SU-DHL-6 (cell line): ENCODE measurements around the gene POTEI.
"Not testable (repeated sequence)": the region's sequence is repeated elsewhere in the genome, so short reads cannot be mapped to it uniquely, and the experiment has no call there.

Experiments
- EZH2phosphoT487 ChIP-seq: fragments of 200-600 bp; sonication (generic), shearing (Covaris generic); conservative IDR thresholded peaks from 2 replicates; pipeline ENCODE4 v1.6.1; 2018; ENCODE audit warnings: mild to moderate bottlenecking, antibody characterized with exemption, low read length, moderate library complexity, mixed read lengths
- TF ChIP-seq, protein P1 (sequence below): fragments of 200-600 bp; sonication (generic); IDR thresholded peaks from one replicate; pipeline ENCODE4 v1.5.1; 2017; ENCODE audit warnings: antibody characterized with exemption, mild to moderate bottlenecking, low read length, moderate library complexity; ENCODE audit not compliant: insufficient read depth, poor library complexity, severe bottlenecking

DNA sequence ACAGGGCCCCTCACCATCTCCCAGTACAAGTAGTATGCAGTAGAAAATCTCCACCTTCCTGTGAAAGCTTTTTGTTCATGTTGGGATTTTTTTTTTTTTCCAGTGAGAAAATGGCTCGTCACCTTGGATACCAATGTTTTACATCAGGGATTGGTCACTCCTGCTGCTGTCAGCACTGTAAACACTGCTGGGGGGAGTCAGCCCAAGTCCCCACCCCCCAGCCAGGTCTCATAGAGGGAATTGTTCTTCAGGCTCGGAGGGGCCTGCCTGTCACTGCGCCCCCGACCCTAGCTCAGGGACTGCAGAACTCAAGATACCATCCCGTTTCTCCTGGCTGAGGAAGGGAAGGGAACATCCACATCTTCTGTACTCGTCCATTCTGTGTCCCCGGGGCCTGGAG is 11.9 kb upstream of the POTEI start, which contains the start of gene CFC1B:
- TF ChIP-seq, protein P1, sequence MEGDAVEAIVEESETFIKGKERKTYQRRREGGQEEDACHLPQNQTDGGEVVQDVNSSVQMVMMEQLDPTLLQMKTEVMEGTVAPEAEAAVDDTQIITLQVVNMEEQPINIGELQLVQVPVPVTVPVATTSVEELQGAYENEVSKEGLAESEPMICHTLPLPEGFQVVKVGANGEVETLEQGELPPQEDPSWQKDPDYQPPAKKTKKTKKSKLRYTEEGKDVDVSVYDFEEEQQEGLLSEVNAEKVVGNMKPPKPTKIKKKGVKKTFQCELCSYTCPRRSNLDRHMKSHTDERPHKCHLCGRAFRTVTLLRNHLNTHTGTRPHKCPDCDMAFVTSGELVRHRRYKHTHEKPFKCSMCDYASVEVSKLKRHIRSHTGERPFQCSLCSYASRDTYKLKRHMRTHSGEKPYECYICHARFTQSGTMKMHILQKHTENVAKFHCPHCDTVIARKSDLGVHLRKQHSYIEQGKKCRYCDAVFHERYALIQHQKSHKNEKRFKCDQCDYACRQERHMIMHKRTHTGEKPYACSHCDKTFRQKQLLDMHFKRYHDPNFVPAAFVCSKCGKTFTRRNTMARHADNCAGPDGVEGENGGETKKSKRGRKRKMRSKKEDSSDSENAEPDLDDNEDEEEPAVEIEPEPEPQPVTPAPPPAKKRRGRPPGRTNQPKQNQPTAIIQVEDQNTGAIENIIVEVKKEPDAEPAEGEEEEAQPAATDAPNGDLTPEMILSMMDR: not testable (repeated sequence)
- TF ChIP-seq EZH2phosphoT487: not testable (repeated sequence)
